ENCODE results near the gene MYL6. TPM values are rescaled to one million over a fixed set of nuclear protein-coding genes. Genes with fewer than 3 reads are reported as not detected.
A peak's percentile ranks its signal among the peaks of the same experiment; 100 is the strongest.

MYL6 gene
- total and polyA plus RNA-seq, 9 of the 15 experiments (the other 6 are each of a cell fraction or from before 2014, with no cell fraction given): 557 to 1,664 (median 958) TPM

DNA sequence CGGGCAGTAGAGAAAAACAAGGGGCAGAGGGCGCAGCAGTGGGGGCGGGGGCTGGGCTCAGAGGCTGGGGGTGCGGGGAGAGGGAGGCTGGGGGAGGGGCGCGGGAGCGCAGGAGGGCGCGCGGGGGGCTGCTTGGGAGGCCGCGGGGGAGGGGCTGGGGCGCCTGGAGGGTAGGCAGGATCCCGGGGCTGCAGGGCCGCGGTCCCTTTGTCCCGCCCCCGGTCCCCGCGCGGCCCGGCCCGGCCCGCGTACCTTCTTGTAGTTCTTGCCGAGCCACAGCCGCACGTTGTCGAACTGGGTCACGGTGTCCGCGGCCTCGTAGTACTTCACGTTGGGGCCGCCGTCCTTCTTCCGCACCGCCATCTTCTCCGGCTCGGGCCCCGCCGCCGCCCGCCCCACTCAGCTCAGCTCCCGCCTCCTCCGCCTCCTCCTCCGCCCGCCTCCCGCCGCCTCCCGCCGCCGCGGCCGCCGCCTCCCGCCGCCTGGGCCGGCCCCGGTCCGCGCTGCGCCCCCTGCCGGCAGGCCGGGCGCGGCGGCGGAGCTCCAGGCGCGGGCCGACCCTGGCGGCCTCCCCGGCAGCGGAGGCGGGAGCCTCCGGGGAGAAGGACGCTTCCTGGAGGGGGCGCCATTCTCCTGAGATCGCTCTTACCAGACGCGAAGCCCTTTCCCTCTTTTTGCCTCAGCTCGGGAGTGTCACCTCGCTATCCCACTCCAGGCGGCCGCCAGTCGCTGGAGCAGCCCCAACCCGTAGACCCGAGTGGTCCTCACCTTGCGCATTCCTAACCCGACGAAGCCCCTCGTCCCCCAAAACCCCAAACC lies 31.1 kb downstream of the MYL6 start, which contains the start of gene SMARCC2 (continued):
- TF ChIP-seq ZBTB1 (CRISPR knock-in tag; IDR thresholded peaks at IDR 0.05; ENCODE audit: borderline replicate concordance, low read depth): no peak
- no peak for TF ChIP-seq ZNF347 (CRISPR knock-in tag; IDR thresholded peaks at IDR 0.05; ENCODE audit: low read depth)
- TF ChIP-seq SIN3B (IDR thresholded peaks at IDR 0.05; ENCODE audit: low read depth): peak; percentile 27; the same call in 1 of the 2 replicates
- no peak; the same call in 1 of the 2 replicates for TF ChIP-seq ZNF263 (CRISPR knock-in tag; IDR thresholded peaks at IDR 0.05; ENCODE audit: borderline replicate concordance)
- TF ChIP-seq, protein P1, sequence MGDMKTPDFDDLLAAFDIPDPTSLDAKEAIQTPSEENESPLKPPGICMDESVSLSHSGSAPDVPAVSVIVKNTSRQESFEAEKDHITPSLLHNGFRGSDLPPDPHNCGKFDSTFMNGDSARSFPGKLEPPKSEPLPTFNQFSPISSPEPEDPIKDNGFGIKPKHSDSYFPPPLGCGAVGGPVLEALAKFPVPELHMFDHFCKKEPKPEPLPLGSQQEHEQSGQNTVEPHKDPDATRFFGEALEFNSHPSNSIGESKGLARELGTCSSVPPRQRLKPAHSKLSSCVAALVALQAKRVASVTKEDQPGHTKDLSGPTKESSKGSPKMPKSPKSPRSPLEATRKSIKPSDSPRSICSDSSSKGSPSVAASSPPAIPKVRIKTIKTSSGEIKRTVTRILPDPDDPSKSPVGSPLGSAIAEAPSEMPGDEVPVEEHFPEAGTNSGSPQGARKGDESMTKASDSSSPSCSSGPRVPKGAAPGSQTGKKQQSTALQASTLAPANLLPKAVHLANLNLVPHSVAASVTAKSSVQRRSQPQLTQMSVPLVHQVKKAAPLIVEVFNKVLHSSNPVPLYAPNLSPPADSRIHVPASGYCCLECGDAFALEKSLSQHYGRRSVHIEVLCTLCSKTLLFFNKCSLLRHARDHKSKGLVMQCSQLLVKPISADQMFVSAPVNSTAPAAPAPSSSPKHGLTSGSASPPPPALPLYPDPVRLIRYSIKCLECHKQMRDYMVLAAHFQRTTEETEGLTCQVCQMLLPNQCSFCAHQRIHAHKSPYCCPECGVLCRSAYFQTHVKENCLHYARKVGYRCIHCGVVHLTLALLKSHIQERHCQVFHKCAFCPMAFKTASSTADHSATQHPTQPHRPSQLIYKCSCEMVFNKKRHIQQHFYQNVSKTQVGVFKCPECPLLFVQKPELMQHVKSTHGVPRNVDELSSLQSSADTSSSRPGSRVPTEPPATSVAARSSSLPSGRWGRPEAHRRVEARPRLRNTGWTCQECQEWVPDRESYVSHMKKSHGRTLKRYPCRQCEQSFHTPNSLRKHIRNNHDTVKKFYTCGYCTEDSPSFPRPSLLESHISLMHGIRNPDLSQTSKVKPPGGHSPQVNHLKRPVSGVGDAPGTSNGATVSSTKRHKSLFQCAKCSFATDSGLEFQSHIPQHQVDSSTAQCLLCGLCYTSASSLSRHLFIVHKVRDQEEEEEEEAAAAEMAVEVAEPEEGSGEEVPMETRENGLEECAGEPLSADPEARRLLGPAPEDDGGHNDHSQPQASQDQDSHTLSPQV (IDR thresholded peaks at IDR 0.05): no peak; the same call in 1 of the 2 replicates
- TF ChIP-seq TCF7 (IDR thresholded peaks at IDR 0.05; ENCODE audit: borderline replicate concordance): no peak
- TF ChIP-seq NCOA2 (IDR thresholded peaks at IDR 0.05; ENCODE audit: partially characterized antibody in 2 of 2): no peak
- TF ChIP-seq ZNF444 (CRISPR knock-in tag; IDR thresholded peaks at IDR 0.05): no peak
- TF ChIP-seq CSDE1 (IDR thresholded peaks at IDR 0.05): no peak
- TF ChIP-seq TGIF2 (CRISPR knock-in tag; IDR thresholded peaks at IDR 0.05): no peak
- peak; percentile 46 for TF ChIP-seq HCFC1 (IDR thresholded peaks at IDR 0.05; ENCODE audit: low read depth, low read length)
- no peak for TF ChIP-seq E2F3 (CRISPR knock-in tag; IDR thresholded peaks at IDR 0.05)
- TF ChIP-seq ZNF184 (CRISPR knock-in tag; IDR thresholded peaks at IDR 0.05): no peak
- no peak for TF ChIP-seq SNRNP70 (optimal IDR thresholded peaks at IDR 0.05; ENCODE audit: low read depth, low read length)
- no peak for TF ChIP-seq POLR2AphosphoS2 (IDR thresholded peaks at IDR 0.05; ENCODE audit: low read length)
- no peak for TF ChIP-seq CREB1 (IDR thresholded peaks at IDR 0.05)
- no peak for TF ChIP-seq CREB1 (CRISPR knock-in tag; IDR thresholded peaks at IDR 0.05)
- TF ChIP-seq RBM25 (IDR thresholded peaks at IDR 0.05; ENCODE audit: low read depth, low read length, severe bottlenecking): peak; percentile 95
- TF ChIP-seq, protein P2, sequence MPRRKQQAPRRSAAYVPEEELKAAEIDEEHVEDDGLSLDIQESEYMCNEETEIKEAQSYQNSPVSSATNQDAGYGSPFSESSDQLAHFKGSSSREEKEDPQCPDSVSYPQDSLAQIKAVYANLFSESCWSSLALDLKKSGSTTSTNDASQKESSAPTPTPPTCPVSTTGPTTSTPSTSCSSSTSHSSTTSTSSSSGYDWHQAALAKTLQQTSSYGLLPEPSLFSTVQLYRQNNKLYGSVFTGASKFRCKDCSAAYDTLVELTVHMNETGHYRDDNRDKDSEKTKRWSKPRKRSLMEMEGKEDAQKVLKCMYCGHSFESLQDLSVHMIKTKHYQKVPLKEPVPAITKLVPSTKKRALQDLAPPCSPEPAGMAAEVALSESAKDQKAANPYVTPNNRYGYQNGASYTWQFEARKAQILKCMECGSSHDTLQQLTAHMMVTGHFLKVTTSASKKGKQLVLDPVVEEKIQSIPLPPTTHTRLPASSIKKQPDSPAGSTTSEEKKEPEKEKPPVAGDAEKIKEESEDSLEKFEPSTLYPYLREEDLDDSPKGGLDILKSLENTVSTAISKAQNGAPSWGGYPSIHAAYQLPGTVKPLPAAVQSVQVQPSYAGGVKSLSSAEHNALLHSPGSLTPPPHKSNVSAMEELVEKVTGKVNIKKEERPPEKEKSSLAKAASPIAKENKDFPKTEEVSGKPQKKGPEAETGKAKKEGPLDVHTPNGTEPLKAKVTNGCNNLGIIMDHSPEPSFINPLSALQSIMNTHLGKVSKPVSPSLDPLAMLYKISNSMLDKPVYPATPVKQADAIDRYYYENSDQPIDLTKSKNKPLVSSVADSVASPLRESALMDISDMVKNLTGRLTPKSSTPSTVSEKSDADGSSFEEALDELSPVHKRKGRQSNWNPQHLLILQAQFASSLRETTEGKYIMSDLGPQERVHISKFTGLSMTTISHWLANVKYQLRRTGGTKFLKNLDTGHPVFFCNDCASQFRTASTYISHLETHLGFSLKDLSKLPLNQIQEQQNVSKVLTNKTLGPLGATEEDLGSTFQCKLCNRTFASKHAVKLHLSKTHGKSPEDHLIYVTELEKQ (CRISPR knock-in tag; IDR thresholded peaks at IDR 0.05): no peak
- TF ChIP-seq RHOXF2B (CRISPR knock-in tag; conservative IDR thresholded peaks at IDR 0.05): no peak
- no peak for TF ChIP-seq HNRNPUL1 (IDR thresholded peaks at IDR 0.05; ENCODE audit: low read length)

All from K562 (cell line).